HCT116 (cell line): ENCODE results near the gene POC1A. TPM values are rescaled to one million over a fixed set of nuclear protein-coding genes. Genes with fewer than 3 reads are reported as not detected.

Source experiments
- ATAC-seq: fragments of 200-7000 bp; cut with Tn5 transposase; 2 replicates; pipeline ENCODE4 v1.9.1; 2020; ENCODE audit warnings: mild to moderate bottlenecking, moderate library complexity
- BruUV-seq: library from RNA; stranded (reverse); fragments of 400-500 nt; replicated peaks from 2 replicates; lab custom pipeline; 2021; lab: Mats Ljungman, UMichigan
- CTCF ChIA-PET: fragments of 300-600 bp; sonication (Branson Sonifier 250); formaldehyde crosslinking; loops from one replicate; lab custom pipeline; 2021; ENCODE audit warnings: antibody characterized with exemption; lab: Charles Lee
- POLR2A ChIA-PET: fragments of 300-600, 350-600 bp; sonication (Branson Sonifier 250); formaldehyde crosslinking; loops from one replicate; lab custom pipeline; 2021; ENCODE audit warnings: antibody characterized with exemption; lab: Charles Lee
- RAD21 ChIA-PET, 2 experiments: fragments of 300-600 bp; sonication (Branson Sonifier 250); formaldehyde crosslinking; loops; one replicate each; lab custom pipeline; 2023; ENCODE audit warnings: low total read pairs in 2 of 2; ENCODE audit not compliant: uncharacterized antibody in 2 of 2, unreplicated experiment in 2 of 2, low non-redundant PET in 1 of 2; lab: Charles Lee
- DNase-seq: peaks from one replicate; pipeline ENCODE4 v3.0.0-alpha.2; 2010; ENCODE audit warnings: low read depth, low spot score
- H2AFZ ChIP-seq: fragments of 200-600 bp; shearing (Covaris generic), sonication (generic); 2 replicates; pipeline ENCODE4 v1.6.1; 2017; ENCODE audit warnings: low read depth, mixed run types, mixed read lengths, antibody characterized with exemption, low read length; ENCODE audit not compliant: poor library complexity, severe bottlenecking
- H3K27ac ChIP-seq: 2 replicates; pipeline ENCODE4 v1.5.1; 2012; ENCODE audit warnings: low read depth, low read length
- H3K27me3 ChIP-seq: fragments of 200-600 bp; sonication (generic); 2 replicates; pipeline ENCODE4 v1.6.1; 2016; ENCODE audit warnings: mixed run types, low read length, mixed read lengths; ENCODE audit not compliant: insufficient read depth
- H3K36me3 ChIP-seq, 2 experiments: fragments of 200-500 bp in 1 of 2; fragments of 200-600 bp in 1 of 2; sonication (Bioruptor generic) in 1 of 2; sonication (generic) in 1 of 2; 2 replicates each; pipeline versions ENCODE4 v1.5.1 to v1.6.1; 2014 to 2016; ENCODE audit warnings: low read length in 2 of 2, inconsistent platforms in 1 of 2, mixed read lengths in 1 of 2, mixed run types in 1 of 2; ENCODE audit not compliant: insufficient read depth in 2 of 2, control insufficient read depth in 1 of 2
- H3K4me1 ChIP-seq, 2 experiments: fragments of 200-600 bp in 1 of 2; sonication (generic) in 1 of 2; 2 replicates each; pipeline versions ENCODE4 v1.5.1 to v1.6.1; 2012 to 2017; ENCODE audit warnings: low read length in 2 of 2, inconsistent platforms in 1 of 2, mild to moderate bottlenecking in 1 of 2, mixed read lengths in 1 of 2, mixed run types in 1 of 2, moderate library complexity in 1 of 2; ENCODE audit not compliant: insufficient read depth in 2 of 2, control insufficient read depth in 1 of 2
- H3K4me2 ChIP-seq: fragments of 200-600 bp; sonication (generic); 2 replicates; pipeline ENCODE4 v1.6.1; 2017; ENCODE audit warnings: mixed run types, low read length, mixed read lengths
- H3K4me3 ChIP-seq, 2 experiments: fragments of 200-600 bp in 1 of 2; sonication (generic) in 1 of 2; replicated peaks in 1 of 2; 2 replicates each; pipeline ENCODE4 v1.5.1; 2011 to 2016; ENCODE audit warnings: low read length in 2 of 2, control low read depth in 1 of 2, low read depth in 1 of 2, mild to moderate bottlenecking in 1 of 2, mixed read lengths in 1 of 2, mixed run types in 1 of 2
- H3K79me2 ChIP-seq: fragments of 200-600 bp; sonication (generic); 2 replicates; pipeline ENCODE4 v1.6.1; 2017; ENCODE audit warnings: mild to moderate bottlenecking, mixed run types, low read length, moderate library complexity, mixed read lengths; ENCODE audit not compliant: insufficient read depth
- H3K9ac ChIP-seq: fragments of 200-600 bp; sonication (generic); 2 replicates; pipeline ENCODE4 v1.6.1; 2016; ENCODE audit warnings: low read length, mixed read lengths
- H3K9me2 ChIP-seq: fragments of 200-600 bp; sonication (generic), shearing (Covaris generic); 2 replicates; pipeline ENCODE4 v1.6.1; 2017; ENCODE audit warnings: mixed run types, mild to moderate bottlenecking, moderate library complexity; ENCODE audit not compliant: insufficient read depth
- H3K9me3 ChIP-seq, 2 experiments: fragments of 200-500 bp in 1 of 2; fragments of 200-600 bp in 1 of 2; sonication (Bioruptor generic) in 1 of 2; sonication (generic) in 1 of 2; 2 replicates each; pipeline ENCODE4 v1.6.1; 2014 to 2017; ENCODE audit warnings: low read length in 2 of 2, mixed read lengths in 2 of 2, inconsistent platforms in 1 of 2, low read depth in 1 of 2, mild to moderate bottlenecking in 1 of 2, mixed run types in 1 of 2, moderate library complexity in 1 of 2; ENCODE audit not compliant: control insufficient read depth in 1 of 2, insufficient read depth in 1 of 2
- H4K20me1 ChIP-seq: fragments of 200-600 bp; sonication (generic), shearing (Covaris generic); 2 replicates; pipeline ENCODE4 v1.6.1; 2017; ENCODE audit warnings: mixed run types, mild to moderate bottlenecking, moderate library complexity; ENCODE audit not compliant: insufficient read depth
- CBX3 ChIP-seq: IDR thresholded peaks from 2 replicates; pipeline ENCODE4 v1.6.1; 2012; ENCODE audit warnings: low read depth
- CEBPB ChIP-seq: IDR thresholded peaks from 2 replicates; pipeline ENCODE4 v1.6.1; 2012; ENCODE audit warnings: low read depth
- EGR1 ChIP-seq: IDR thresholded peaks from 2 replicates; pipeline ENCODE4 v1.6.1; 2012; ENCODE audit warnings: low read depth
- FOSL1 ChIP-seq: IDR thresholded peaks from 2 replicates; pipeline ENCODE4 v1.6.1; 2012; ENCODE audit warnings: low read depth
- JUND ChIP-seq: IDR thresholded peaks from 2 replicates; pipeline ENCODE4 v1.6.1; 2012
- POLR2A ChIP-seq: IDR thresholded peaks from 2 replicates; pipeline ENCODE4 v1.7.0; 2011; ENCODE audit warnings: borderline replicate concordance; ENCODE audit not compliant: insufficient read depth, insufficient read length; ENCODE audit errors: extremely low read depth
- POLR2AphosphoS5 ChIP-seq: IDR thresholded peaks from 2 replicates; pipeline ENCODE4 v1.6.1; 2011; ENCODE audit warnings: mild to moderate bottlenecking, low read depth, low read length, moderate library complexity
- RAD21 ChIP-seq: IDR thresholded peaks from 2 replicates; pipeline ENCODE4 v1.6.1; 2012; ENCODE audit warnings: low read depth, mild to moderate bottlenecking
- SIN3A ChIP-seq: IDR thresholded peaks from 2 replicates; pipeline ENCODE4 v1.6.1; 2012; ENCODE audit warnings: low read depth
- SP1 ChIP-seq: IDR thresholded peaks from 2 replicates; pipeline ENCODE4 v1.6.1; 2012; ENCODE audit warnings: low read depth
- SRF ChIP-seq: IDR thresholded peaks from 2 replicates; pipeline ENCODE4 v1.6.1; 2012; ENCODE audit warnings: low read depth
- TCF7L2 ChIP-seq: IDR thresholded peaks from 2 replicates; pipeline ENCODE4 v1.7.0; 2011; ENCODE audit warnings: borderline replicate concordance, inconsistent platforms; ENCODE audit not compliant: insufficient read depth, insufficient read length; ENCODE audit errors: extremely low read depth
- YY1 ChIP-seq: IDR thresholded peaks from 2 replicates; pipeline ENCODE4 v1.6.1; 2011; ENCODE audit warnings: low read length, low read depth, moderate library complexity, mild to moderate bottlenecking; ENCODE audit not compliant: insufficient replicate concordance; ENCODE audit errors: extremely low read depth
- ZFX ChIP-seq: fragments of 450-650 bp; IDR thresholded peaks from 2 replicates; pipeline ENCODE4 v1.6.1; 2017
- ZNF274 ChIP-seq: fragments of 200-500 bp; sonication (Bioruptor generic); IDR thresholded peaks from 2 replicates; pipeline ENCODE4 v1.6.1; 2014; ENCODE audit warnings: mild to moderate bottlenecking, low read depth, low read length, inconsistent platforms
- intact Hi-C: fragments of 100-400 bp; cut with micrococcal nuclease; formaldehyde crosslinking; loops from 2 replicates; pipeline ENCODE4 v1.10.0; 2022
- total RNA-seq: library from RNA; stranded (reverse); gene quantifications from one replicate; pipeline ENCODE4 v1.2.1, GENCODE V29; 2021; ENCODE audit not compliant: unreplicated experiment
- TF ChIP-seq, protein P1 (sequence below): IDR thresholded peaks from 2 replicates; pipeline ENCODE4 v1.6.1; 2012; ENCODE audit warnings: low read depth
- TF ChIP-seq, protein P2 (sequence below): IDR thresholded peaks from 2 replicates; pipeline ENCODE4 v1.6.1; 2012

The POC1A gene
- total RNA-seq, 1 experiment from 2014 or later = 34.0 TPM

- ChIA-PET CTCF (interaction anchor here (0.7 to 1.3 kb wide), 5 partner anchors 10 to 144 kb away, joined by 3 to 9 read pairs (median 7); partner anchors contain the start of gene POC1A), POLR2A (interaction anchor here (1.5 kb wide), 1 partner anchor 149 kb away, joined by 4 read pairs; the partner anchor contains the start of gene RPL29), RAD21 (interaction anchor here in 1 of 2 experiments (0.9 to 1.6 kb wide), 2 partner anchors 92 to 144 kb away, joined by 3 to 4 read pairs; no protein-coding TSS in a partner anchor)
- H2AFZ ChIP-seq = no peak overlapping the region
- no peak for TF ChIP-seq TCF7L2
- TF ChIP-seq SRF = no peak
- no peak for TF ChIP-seq ZNF274
- TF ChIP-seq POLR2AphosphoS5 = no peak
- TF ChIP-seq RAD21 = no peak
- no peak for TF ChIP-seq SP1
- no peak for TF ChIP-seq EGR1
- TF ChIP-seq FOSL1 = no peak
- no peak for TF ChIP-seq SIN3A
- TF ChIP-seq CEBPB = no peak
- TF ChIP-seq, protein P1, sequence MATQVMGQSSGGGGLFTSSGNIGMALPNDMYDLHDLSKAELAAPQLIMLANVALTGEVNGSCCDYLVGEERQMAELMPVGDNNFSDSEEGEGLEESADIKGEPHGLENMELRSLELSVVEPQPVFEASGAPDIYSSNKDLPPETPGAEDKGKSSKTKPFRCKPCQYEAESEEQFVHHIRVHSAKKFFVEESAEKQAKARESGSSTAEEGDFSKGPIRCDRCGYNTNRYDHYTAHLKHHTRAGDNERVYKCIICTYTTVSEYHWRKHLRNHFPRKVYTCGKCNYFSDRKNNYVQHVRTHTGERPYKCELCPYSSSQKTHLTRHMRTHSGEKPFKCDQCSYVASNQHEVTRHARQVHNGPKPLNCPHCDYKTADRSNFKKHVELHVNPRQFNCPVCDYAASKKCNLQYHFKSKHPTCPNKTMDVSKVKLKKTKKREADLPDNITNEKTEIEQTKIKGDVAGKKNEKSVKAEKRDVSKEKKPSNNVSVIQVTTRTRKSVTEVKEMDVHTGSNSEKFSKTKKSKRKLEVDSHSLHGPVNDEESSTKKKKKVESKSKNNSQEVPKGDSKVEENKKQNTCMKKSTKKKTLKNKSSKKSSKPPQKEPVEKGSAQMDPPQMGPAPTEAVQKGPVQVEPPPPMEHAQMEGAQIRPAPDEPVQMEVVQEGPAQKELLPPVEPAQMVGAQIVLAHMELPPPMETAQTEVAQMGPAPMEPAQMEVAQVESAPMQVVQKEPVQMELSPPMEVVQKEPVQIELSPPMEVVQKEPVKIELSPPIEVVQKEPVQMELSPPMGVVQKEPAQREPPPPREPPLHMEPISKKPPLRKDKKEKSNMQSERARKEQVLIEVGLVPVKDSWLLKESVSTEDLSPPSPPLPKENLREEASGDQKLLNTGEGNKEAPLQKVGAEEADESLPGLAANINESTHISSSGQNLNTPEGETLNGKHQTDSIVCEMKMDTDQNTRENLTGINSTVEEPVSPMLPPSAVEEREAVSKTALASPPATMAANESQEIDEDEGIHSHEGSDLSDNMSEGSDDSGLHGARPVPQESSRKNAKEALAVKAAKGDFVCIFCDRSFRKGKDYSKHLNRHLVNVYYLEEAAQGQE = no peak
- TF ChIP-seq, protein P2, sequence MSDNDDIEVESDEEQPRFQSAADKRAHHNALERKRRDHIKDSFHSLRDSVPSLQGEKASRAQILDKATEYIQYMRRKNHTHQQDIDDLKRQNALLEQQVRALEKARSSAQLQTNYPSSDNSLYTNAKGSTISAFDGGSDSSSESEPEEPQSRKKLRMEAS = no peak
- TF ChIP-seq ZFX = no peak
- no peak for TF ChIP-seq JUND
- TF ChIP-seq CBX3 = no peak
- no peak for TF ChIP-seq POLR2A
- TF ChIP-seq YY1 = no peak
- no peak overlapping the region for H3K27ac ChIP-seq
- no peak overlapping the region for H3K4me2 ChIP-seq
- H3K79me2 ChIP-seq = no peaks in the 10 kb centered on the region; the same call in 1 of the 2 replicates
- DNase-seq (no peak), ATAC-seq (no peak)
- H3K36me3 ChIP-seq = peaks cover 15 to 21% of the 10 kb centered on the region in 2 experiments; a peak in 3 of 4 replicates
- no peaks in the 10 kb centered on the region; the same call in 1 of the 2 replicates for H4K20me1 ChIP-seq
- intact Hi-C loops = loop anchor here (1.0 to 5.0 kb wide), 2 partner anchors 93 to 144 kb away; no protein-coding TSS in a partner anchor
- no TSS peak for BruUV-seq
- H3K27me3 ChIP-seq = no peaks in the 10 kb centered on the region
- H3K4me3 ChIP-seq = no peak overlapping the region
- peaks cover 0 to 4% of the 10 kb centered on the region in 2 experiments; a peak in 1 of 4 replicates for H3K4me1 ChIP-seq
- no peak overlapping the region for H3K9ac ChIP-seq
- H3K9me2 ChIP-seq = no peaks in the 10 kb centered on the region
- no peaks in the 10 kb centered on the region for H3K9me3 ChIP-seq
Measured at GRCh38 chr3:52144796-52145735, 9.2 kb downstream of the POC1A start.
